Stimulated activated CD8-positive, alpha-beta memory T cell treated with anti-CD3 and anti-CD28 coated beads, Interleukin-7, amount 100 ng/mL, for 4 hours (primary cell): Measurements from ENCODE around the gene MAP4.
"Not testable (repeated sequence)": the region's sequence is repeated elsewhere in the genome, so short reads cannot be mapped to it uniquely, and the experiment has no call there.

Experiments used
- DNase-seq, 2 donors: peaks; one replicate each; pipeline ENCODE4 v3.0.0-alpha.2; 2020; ENCODE audit warnings: low read depth in 2 of 2

Gene MAP4

GRCh38 chr3:48016301-48016973, at the start of gene MAP4:
Gene MAP4, minus strand, starts transcription at chr3:48016416. Its CDS starts 17,556 bp downstream, at chr3:47998860.
- no peak for DNase-seq

- no peak for DNase-seq
Observed at GRCh38 chr3:48065035-48065434, 48.8 kb upstream of the MAP4 start.

- no peak for DNase-seq
Observed at GRCh38 chr3:48064292-48064829, 48.1 kb upstream of the MAP4 start.

- DNase-seq, result not testable (repeated sequence)
Observed at GRCh38 chr3:48061586-48061985, 45.4 kb upstream of the MAP4 start.

- no peak for DNase-seq
Observed at GRCh38 chr3:48058091-48058490, 41.9 kb upstream of the MAP4 start.

- DNase-seq, result no peak
Observed at GRCh38 chr3:48057521-48057920, 41.3 kb upstream of the MAP4 start.

GRCh38 chr3:48047841-48048464, 31.7 kb upstream of the MAP4 start:
- no peak for DNase-seq

GRCh38 chr3:48042071-48042760, 26.0 kb upstream of the MAP4 start:
- no peak for DNase-seq

- no peak for DNase-seq
Observed at GRCh38 chr3:48039487-48040190, 23.4 kb upstream of the MAP4 start.

- DNase-seq, result no peak
Observed at GRCh38 chr3:48038971-48039481, 22.8 kb upstream of the MAP4 start.

- DNase-seq, result no peak
Observed at GRCh38 chr3:48034000-48034516, 17.8 kb upstream of the MAP4 start.

GRCh38 chr3:48030188-48030587, 14.0 kb upstream of the MAP4 start:
- DNase-seq, result no peak

GRCh38 chr3:48026951-48027908, 11.0 kb upstream of the MAP4 start:
- DNase-seq, result no peak

GRCh38 chr3:48026098-48026497, 9.9 kb upstream of the MAP4 start:
- no peak for DNase-seq

GRCh38 chr3:48024401-48024800, 8.2 kb upstream of the MAP4 start:
- DNase-seq, result no peak

- DNase-seq, result no peak
Observed at GRCh38 chr3:48023377-48023776, 7.2 kb upstream of the MAP4 start.

- DNase-seq, result no peak
Observed at GRCh38 chr3:48022178-48022577, 6.0 kb upstream of the MAP4 start.

- DNase-seq, result no peak
Observed at GRCh38 chr3:48018841-48019240, 2.6 kb upstream of the MAP4 start.

GRCh38 chr3:48015431-48016180, 610 bp downstream of the MAP4 start:
- DNase-seq, result no peak

- no peak for DNase-seq
Observed at GRCh38 chr3:48014358-48014757, 1.9 kb downstream of the MAP4 start.
